Middle frontal gyrus (tissue), 1 donor: ENCODE measurements around the gene TPRG1L.

ENCODE experiments used
- DNase-seq: peaks from one replicate; pipeline ENCODE4 v3.0.0-alpha.2; 2015; ENCODE audit warnings: low spot score; ENCODE audit errors: extremely low spot score

Gene TPRG1L

GRCh38 chr1:3628445-3628844 lies 3.6 kb downstream of the TPRG1L start:
- no peak for DNase-seq

- no peak for DNase-seq
These were observed 4.8 kb downstream of the TPRG1L start for GRCh38 chr1:3629561-3630160.

GRCh38 chr1:3630161-3630611 lies 5.4 kb downstream of the TPRG1L start:
- no peak for DNase-seq

- no peak for DNase-seq
These were observed 6.1 kb downstream of the TPRG1L start for GRCh38 chr1:3630914-3631313.

- DNase-seq = no peak
These were observed 6.8 kb downstream of the TPRG1L start for GRCh38 chr1:3631320-3632260.

GRCh38 chr1:3632298-3632697 lies 7.5 kb downstream of the TPRG1L start:
- no peak for DNase-seq

GRCh38 chr1:3632716-3633343 lies 8.0 kb downstream of the TPRG1L start:
- DNase-seq = no peak

GRCh38 chr1:3633344-3634058 lies 8.7 kb downstream of the TPRG1L start:
- DNase-seq = no peak

- DNase-seq = no peak
These were observed 9.4 kb downstream of the TPRG1L start for GRCh38 chr1:3634059-3634800.

- DNase-seq = no peak
These were observed 11.3 kb downstream of the TPRG1L start for GRCh38 chr1:3636080-3636479.

- DNase-seq = no peak
These were observed 11.7 kb downstream of the TPRG1L start for GRCh38 chr1:3636531-3636930.

GRCh38 chr1:3638027-3638426 lies 13.2 kb downstream of the TPRG1L start:
- DNase-seq = no peak

- DNase-seq = no peak
These were observed 13.9 kb downstream of the TPRG1L start for GRCh38 chr1:3638676-3639075.

- DNase-seq = no peak
These were observed 14.6 kb downstream of the TPRG1L start for GRCh38 chr1:3639397-3639911.

GRCh38 chr1:3640121-3640837 lies 15.5 kb downstream of the TPRG1L start:
- no peak for DNase-seq

GRCh38 chr1:3641046-3641760 lies 16.4 kb downstream of the TPRG1L start:
- no peak for DNase-seq

- no peak for DNase-seq
These were observed 17.0 kb downstream of the TPRG1L start for GRCh38 chr1:3641816-3642215.

- no peak for DNase-seq
These were observed 18.3 kb downstream of the TPRG1L start for GRCh38 chr1:3642919-3643675.

- no peak for DNase-seq
These were observed 19.5 kb downstream of the TPRG1L start for GRCh38 chr1:3644273-3644672.
